ENCODE data around the gene ATOSB.
"Not testable (repeated sequence)": the region's sequence is repeated elsewhere in the genome, so short reads cannot be mapped to it uniquely, and the experiment has no call there.

GRCh38 chr9:35147941-35148563, 32.4 kb upstream of the ATOSB start:
- TF ChIP-seq, protein P1, sequence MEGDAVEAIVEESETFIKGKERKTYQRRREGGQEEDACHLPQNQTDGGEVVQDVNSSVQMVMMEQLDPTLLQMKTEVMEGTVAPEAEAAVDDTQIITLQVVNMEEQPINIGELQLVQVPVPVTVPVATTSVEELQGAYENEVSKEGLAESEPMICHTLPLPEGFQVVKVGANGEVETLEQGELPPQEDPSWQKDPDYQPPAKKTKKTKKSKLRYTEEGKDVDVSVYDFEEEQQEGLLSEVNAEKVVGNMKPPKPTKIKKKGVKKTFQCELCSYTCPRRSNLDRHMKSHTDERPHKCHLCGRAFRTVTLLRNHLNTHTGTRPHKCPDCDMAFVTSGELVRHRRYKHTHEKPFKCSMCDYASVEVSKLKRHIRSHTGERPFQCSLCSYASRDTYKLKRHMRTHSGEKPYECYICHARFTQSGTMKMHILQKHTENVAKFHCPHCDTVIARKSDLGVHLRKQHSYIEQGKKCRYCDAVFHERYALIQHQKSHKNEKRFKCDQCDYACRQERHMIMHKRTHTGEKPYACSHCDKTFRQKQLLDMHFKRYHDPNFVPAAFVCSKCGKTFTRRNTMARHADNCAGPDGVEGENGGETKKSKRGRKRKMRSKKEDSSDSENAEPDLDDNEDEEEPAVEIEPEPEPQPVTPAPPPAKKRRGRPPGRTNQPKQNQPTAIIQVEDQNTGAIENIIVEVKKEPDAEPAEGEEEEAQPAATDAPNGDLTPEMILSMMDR (IDR thresholded peaks at IDR 0.05): not testable (repeated sequence)
- not testable (repeated sequence) for TF ChIP-seq ZFX (IDR thresholded peaks at IDR 0.05; ENCODE audit: borderline replicate concordance)

Data from 22Rv1 (cell line).